GM21390 (cell line): ENCODE data around the gene SH3PXD2A.

Source experiments
- ATAC-seq: cut with Tn5 transposase; IDR thresholded peaks from one replicate; pipeline ENCODE4 v1.9.1; 2021; ENCODE audit not compliant: unreplicated experiment

Gene SH3PXD2A

DNA sequence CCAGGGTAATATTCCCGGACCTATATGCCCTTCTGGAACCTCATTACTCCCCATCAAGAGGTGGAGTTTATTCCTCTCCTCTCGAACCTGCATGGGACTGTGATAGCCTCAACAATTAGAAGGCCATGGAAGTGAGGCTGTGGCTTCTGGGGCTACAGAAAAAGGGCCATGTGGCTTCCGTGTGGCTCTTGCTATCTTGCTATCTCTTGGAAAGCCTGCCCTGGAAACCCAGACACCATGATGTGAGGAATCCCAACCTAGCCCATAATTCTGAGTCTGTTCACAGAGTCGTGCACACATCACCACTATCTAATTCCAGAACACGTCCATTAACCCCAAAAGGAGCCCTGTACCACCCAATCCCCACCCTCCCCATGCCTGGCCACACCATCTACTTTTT lies 20.8 kb upstream of the SH3PXD2A start:
- ATAC-seq: no peak

DNA sequence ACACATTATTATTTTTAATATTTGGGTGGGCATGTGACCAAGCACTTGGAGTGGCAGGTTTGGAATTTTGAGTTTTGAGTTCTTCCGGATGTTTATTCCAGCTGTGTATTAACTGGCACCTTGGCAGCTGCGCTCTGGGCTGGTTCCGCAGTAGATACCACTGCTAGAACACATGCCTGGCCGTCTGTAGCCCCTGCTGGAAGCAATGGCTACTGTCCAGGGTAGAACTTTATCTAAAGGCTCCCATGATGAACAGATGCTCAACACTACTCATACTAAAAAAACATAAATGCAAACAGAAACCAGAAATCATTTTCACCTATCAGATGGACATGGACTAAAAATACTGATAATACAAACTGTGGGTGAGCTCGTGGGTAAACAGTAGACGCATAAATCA lies 19.4 kb upstream of the SH3PXD2A start:
- no peak for ATAC-seq

DNA sequence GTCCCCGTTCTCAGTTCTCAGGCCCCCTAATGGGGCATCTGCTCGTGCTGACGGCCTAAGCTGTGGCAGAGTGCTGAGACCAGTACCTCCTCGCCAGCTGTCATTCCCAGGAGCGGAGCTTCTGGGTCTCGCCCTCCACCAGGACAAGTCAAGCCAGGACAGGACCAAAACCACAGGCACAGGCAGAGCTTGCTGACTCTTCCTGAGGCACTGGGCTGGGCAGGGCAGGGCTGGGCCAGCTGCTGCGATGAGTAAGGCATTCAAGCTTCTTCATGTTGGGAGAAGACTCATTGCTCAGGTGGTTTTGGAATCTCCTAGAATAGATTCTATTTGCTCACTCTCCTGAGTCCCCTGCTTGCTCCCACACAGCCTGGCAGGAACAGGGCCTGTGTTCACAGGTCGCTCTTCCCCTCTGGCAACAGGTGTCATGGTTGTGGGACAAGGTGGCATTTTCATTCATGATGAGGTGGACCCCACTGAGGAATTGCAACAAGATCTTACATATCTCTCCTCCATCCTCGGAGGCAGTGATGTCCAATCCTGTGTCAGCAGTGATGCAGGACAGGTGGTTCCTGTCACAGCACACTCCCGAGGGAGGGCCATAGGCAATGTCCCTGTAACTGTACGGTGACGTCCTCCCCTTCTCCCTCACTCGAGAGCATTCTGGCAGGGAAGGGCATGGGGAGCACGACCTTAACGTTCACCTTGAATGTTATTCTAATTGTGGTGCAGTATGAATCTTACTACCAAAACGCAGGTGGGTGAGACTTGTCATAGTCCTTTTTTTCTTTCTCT lies 17.0 kb upstream of the SH3PXD2A start:
- ATAC-seq: no peak

DNA sequence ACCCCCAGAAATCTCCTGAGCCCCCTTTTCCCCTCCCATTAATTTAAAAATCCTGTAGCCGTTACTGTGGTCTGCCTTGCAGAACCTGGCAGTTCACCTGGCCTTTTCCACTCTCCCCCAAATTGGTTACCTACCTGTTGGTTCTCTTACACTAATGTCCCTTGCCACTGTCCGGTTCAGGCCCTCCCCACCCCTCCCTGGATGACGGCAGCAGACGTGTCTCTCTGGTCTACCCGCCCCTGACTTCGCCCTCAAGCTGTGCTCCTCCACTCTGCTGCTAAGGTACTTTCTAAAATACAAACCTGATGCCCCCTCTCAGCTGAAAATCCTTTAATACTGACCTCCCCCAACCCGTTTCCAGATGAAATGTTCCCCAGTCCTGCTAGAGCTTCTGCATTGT lies 15.6 kb upstream of the SH3PXD2A start:
- ATAC-seq: no peak

DNA sequence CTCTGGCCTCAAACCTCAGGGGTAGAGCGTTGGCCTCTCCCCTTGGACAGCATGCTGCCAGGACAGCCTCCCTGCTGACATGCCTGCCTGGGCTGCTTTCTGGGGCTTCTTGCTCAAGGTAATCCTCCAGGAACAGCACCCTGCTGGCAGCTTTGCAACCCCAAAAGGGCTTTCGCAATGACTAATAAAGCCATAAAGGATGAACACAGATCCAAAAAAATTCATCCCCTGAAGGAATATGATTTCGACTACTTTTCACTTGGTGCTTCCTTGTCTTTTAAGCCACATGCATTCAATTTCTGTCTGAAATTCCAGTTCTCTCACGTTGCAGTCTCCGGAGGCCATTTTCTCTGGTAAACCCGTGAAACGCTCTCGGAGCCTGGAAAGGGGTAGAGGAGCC lies 15.1 kb upstream of the SH3PXD2A start:
- no peak for ATAC-seq

DNA sequence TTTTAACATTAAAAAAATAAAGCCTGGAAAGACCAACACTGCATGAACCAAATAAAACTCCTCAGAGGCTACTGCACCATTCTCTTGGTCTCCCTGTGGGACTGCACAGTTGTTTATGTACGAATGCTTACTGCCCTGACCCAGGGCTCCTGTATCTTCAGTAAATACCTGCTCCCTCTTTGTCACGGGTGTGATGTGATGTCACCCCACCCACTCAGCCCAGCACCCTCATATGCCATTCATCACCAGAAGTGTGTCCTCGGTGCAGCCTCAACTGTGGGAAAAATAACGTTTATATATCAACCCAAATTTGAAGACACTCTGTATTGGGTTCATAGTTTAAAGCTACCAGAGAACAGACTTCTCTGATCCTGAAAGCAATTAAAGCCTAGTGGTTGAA lies 14.0 kb upstream of the SH3PXD2A start:
- no peak for ATAC-seq

DNA sequence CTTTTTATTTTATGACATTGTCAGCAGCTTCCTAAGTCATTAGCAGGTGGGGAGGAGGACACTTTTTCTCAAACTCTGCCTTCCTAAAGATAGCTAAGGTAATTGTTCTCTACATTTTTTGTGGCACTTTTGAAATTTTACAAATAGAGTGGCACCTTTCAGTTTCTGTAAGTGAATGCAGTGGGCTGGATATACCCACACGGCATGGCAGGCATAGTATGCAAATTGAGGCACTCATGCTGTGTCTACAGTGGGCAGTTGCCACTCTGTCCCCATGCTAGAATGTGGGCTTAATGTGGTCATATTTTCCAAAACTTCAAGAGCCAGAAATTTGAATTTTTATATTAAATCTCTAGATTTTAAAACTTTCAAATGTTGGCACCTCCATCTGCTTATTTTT lies 12.8 kb upstream of the SH3PXD2A start:
- no peak for ATAC-seq

DNA sequence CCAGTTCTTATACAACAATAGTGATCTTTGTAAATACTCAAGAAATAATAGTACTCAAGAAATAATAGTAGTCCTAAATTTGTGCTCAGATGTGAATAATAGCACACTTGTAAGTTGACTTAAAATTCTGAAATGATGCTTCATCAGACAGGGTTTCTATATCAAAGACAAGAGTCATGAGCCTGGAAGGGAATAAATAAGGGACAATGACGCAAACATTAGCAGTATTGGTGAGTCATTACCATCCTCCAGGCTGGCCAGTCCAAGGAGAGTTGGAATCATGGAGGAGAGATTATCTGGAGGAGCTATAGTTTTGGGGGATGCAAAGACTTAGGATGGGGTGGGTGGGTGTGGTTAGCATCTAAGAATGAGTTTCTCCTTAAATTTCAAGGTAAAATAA lies 6.1 kb upstream of the SH3PXD2A start:
- ATAC-seq: no peak

DNA sequence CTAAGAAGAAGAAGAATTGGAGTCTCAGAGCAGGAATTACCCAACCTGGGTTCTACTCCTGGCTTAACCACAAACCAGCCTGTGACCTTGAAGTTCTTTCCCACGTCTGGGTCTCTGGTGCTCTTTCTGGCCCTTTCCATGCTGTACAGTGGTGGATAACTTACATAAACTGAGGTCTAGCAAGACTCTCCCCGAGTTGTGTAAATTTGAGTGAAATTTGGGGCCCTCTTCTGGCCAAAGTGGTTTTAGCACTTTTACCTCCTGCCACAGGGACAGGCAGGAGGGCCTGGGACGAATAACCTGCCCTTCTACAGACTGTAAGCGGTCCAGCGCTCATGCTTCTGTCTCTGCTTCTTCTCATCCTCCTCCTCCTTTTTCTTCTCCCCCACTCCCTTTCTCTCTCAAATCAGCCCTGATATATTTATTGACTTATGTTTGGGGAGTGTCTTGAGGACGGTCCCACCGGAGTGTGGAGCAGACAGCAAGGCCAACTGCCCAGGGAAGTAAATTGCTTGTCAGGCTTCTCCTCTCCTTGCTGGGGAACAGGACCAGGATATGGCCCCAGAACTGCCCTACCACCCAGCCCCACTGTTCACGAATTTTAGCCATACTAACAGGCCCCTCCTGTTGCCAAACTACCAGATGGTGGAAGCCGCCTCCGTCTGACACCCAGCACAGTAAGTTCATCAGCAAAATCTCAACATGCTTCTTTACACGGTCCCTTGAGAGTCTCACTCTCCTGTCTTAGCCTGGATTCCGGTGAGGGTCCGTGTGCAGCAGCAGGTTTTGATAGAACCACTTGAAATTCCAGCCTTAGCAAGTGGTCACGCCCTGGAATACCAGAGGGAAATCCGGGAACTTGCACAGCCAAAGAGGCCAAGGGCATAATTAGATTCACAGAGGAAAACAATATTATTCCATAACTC lies 4.0 kb upstream of the SH3PXD2A start:
- ATAC-seq: peak; percentile 70

DNA sequence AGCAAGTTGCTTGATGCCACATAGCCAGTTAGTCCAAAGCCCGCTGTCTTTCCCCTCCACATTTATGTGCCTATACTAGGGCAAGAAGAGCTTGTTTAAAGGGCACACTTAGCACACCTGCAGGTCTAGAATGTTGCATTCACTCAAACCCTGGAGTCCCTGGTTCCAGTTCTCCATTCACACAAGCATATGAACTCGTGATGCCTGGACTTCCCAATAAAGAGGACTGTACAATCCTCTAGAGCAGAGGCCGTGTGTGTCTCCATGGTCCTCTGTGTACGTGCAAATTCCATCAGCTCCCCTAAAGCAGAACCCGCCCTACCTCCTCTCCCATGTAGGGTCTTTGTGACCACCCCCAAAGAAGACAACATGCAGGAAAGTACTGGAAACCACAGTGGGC lies 3.0 kb upstream of the SH3PXD2A start:
- ATAC-seq: no peak

DNA sequence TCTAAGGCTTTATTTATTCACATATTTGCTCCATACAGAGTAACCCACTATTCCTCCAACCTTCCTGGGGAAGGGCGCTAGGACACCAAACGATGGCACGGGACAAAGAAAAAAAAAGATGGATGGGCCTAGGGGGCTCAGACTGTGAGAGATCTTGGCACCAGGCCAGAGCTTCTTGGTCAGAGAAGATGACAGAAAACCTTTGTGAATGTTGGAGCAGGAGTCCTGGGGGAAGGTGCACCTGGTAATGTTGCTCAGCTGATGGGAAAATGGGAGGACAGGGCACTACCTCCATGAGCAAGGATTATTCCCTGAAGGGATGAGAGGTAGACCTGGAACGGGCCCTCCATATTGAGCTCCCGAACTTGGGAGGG lies 1.4 kb upstream of the SH3PXD2A start:
- ATAC-seq: no peak

DNA sequence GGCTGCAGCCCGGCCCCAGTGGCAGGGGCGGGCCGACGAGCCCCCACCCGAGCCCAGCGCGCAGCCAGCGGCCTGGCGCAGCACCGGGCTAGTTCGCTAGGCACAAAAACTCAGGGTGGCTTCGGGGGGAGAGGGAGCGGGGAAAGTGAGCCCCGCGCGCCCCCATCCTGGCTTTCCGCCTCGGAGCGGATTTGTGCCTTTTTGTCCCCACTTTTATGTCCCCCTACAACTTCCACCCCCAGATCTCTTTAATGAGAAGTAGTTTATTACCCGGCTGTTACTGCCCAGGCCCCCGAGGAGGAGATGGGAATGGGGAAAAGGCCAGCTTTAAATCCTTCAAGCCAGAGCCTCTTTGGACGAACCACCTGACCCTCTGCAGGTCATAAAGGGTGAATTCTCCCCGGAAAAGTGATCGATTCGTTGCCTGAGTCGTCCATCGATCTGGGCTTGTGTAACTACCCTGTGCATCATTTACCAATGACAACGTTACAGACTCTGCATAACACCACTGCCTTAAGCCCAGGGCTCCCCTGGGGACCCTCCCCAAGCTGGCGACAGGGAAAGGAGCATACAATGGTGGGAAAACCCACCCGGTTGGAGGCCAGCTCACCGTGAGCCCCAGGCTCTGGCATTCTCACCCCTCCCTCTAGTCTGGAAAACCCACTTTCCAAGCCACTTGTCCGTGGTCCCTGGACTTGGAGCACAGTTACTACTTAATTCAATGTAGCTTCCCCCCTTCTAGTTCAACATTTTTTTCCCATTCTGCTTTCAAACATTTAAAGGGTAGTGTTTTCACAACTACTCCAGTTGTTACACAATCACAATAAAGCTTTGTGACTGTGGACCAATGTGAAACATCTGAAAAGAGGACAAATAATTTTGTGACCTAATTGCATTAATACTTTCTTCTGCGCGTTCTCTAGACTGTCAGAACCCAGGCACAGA lies 748 bp upstream of the SH3PXD2A start:
- no peak for ATAC-seq

DNA sequence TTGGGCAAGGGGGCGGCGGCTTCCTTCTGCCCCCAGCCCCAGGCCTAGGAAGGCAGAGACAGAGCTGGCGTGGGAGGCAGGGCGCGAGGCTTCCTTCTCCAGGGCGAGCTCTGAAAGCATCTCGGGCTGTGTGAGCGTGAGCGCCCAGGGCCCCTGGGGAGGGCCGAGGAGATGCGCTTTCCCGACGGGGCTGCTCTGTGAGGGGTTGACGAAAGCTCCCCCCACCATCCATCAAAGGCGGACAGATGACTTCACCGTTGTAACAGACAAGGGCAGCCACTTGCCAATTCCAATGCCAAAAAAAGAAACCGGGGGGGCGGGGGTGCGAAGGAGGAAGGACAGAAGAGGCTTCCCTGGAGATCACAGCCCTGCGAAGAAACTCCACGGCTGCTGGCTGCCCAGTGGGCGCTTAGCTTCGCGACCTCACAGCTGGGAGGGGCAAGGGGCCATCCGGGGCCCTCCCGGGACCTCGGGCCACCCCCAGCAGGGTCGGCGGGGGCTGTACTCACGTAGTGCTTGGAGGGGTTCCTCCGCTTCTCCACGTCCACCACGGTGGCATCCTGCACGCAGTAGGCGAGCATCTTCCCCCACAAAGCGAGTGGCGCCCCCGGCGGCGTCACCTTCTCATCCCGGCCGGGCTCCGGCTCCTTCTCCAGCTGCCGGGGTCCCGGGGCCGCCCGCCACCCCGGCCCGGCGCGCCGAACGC lies 537 bp downstream of the SH3PXD2A start:
- ATAC-seq: no peak

DNA sequence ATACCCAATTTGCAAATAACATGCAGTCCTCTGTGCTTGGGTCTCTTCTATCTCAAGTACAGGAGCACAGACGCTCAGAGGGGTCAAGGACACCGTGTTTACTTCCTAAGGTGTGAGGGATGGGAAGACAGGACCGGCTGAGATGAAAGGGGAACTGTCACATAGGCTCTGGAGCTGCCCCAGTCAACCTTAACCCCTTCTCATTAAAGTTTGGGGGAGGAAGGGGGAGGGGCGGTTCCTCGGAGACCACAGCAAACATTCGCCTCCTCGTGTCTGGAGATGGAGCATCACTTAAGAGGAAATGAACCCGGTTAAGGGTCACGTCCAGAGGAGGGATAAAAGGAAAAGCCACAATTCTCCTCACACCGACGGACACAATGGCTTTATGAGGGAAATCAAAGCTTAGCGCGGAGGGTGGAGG lies 1.1 kb downstream of the SH3PXD2A start:
- ATAC-seq: no peak

DNA sequence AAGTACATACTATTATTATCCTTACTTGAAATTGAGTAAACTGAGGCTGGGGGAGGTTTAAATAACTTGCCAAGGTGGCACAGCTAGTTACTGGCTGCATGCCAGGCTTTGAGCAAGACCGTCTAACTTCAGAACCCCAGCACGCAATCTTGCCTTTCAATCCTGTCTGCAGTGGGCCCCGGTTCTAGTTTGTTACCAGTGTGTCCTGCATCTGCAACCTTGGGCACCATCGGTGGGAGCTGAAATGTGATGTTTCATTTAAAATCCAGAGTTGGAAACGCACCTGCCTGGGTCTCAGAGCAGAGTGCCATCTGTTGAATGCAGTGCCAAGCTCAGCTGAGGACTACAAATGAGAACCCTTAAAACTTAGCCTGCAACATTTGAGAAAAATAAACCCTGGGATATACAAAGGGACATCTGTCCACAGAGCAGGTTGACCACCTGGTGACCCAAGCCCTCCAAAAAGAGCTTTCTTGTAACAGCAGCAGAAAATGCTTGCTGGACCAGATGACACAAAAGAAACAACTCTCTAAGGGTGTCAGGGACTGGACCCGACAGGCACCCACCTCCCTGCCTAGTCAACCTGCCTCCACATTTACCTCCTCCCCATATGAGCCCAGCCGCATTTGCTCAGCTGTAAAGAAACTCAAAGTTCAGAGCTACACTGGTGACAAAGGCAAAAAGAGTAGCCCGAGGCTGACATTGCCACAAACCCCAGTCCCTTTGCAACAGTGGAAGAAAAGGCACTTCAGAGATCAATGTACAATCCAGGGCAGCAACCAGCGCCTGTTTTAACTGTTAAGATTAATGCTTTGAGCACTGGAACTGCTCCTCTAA lies 1.7 kb downstream of the SH3PXD2A start:
- ATAC-seq: no peak

DNA sequence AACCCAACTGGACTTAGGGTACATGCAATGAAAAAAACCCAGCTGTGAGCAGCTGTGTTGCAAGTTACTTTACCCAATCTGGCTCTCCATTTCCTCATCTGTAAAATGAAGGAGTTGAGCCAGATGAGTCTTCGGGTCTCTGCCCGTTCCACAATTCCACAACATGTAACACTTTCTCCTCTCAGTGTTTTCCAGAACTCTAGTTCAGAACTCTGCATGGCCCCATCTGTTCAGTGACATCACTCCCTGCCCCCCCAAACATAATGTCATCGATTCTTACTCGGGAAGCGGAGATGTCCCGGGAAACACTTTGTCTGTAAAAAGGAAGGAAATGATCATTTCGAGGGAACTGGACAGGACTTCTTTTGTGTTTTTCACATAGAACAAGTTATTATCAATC lies 2.5 kb downstream of the SH3PXD2A start:
- ATAC-seq: no peak

DNA sequence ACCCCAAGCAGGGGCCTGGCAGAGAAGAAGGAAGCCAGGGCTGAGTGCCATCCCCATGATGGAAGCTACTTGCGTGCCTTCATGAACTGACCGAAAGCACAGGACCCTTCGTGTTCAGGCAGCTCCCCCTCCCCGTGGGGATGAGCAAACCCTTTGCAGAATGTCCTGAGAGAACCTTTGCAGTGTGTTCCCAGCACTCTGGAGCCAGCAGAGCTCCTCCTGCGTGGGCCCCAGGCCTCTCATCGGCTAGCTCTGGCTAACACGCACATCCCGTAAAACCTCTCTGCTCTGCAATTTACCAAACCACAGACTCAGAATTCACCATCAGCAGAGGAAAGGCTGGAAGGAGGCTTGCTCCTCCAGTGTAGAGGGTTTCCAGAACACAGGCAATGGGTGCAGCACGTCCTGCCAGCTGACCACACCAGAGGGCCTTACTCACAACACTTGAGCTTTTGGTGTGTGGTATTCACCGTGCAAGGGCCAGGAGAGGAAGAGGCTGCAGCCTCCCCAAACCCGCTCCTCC lies 3.1 kb downstream of the SH3PXD2A start:
- ATAC-seq: no peak

DNA sequence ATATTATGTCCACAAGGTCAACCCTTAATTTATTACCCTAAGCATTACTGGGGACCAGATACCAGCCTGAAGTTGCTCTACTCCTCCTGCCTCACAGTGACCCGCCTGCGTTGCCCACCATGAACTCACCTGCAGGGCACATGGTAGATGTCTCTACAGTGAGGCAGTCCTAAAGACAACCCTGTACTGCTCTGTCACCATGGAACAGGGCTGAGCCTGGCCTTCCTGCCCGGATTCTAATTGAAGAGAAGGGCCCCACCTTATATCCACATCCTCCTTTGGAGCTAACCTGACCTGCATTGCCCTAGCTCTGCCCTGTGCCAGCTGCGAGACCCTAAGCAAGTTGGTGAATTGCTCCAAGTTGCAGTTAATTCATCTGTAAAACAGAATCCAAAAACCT lies 4.1 kb downstream of the SH3PXD2A start:
- ATAC-seq: no peak

DNA sequence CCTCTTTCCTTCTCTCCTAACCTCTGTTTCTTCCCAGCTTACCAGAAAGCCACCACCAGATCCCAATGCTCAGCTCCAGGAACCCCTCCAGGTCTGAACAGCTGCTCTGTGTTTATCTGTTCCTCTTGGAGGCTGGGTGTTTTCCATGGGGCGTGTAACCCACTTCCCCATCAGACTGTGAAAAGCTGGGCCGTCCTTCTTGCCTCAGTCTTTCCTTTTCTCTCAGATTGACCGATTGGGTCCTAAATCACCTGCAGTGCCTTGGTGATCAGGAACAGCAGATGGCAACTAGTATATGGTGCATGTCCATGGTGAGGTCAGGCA lies 4.8 kb downstream of the SH3PXD2A start:
- no peak for ATAC-seq
